ENCODE measurements around the gene COLGALT1.

Gene COLGALT1

GRCh38 chr19:17618281-17618903 is 62.9 kb downstream of the COLGALT1 start:
- no peak for TF ChIP-seq CTCF (conservative IDR thresholded peaks at IDR 0.05)
- H3K27ac ChIP-seq, result no peak overlapping the region

GRCh38 chr19:17618936-17619335 is 63.5 kb downstream of the COLGALT1 start:
- H3K27ac ChIP-seq, result no peak overlapping the region
- no peak for TF ChIP-seq CTCF (conservative IDR thresholded peaks at IDR 0.05)

GRCh38 chr19:17620696-17621095 is 65.2 kb downstream of the COLGALT1 start:
- H3K27ac ChIP-seq, result no peak overlapping the region
- no peak for TF ChIP-seq CTCF (conservative IDR thresholded peaks at IDR 0.05)

GRCh38 chr19:17623224-17623935 is 67.9 kb downstream of the COLGALT1 start:
- no peak overlapping the region for H3K27ac ChIP-seq
- no peak for TF ChIP-seq CTCF (conservative IDR thresholded peaks at IDR 0.05)

- H3K27ac ChIP-seq, result no peak overlapping the region
- no peak for TF ChIP-seq CTCF (conservative IDR thresholded peaks at IDR 0.05)
These were observed 69.0 kb downstream of the COLGALT1 start for GRCh38 chr19:17624314-17624991.

- TF ChIP-seq CTCF (conservative IDR thresholded peaks at IDR 0.05), result no peak
- no peak overlapping the region for H3K27ac ChIP-seq
These were observed 69.6 kb downstream of the COLGALT1 start for GRCh38 chr19:17625043-17625442.

GRCh38 chr19:17625980-17626379 is 70.5 kb downstream of the COLGALT1 start:
- TF ChIP-seq CTCF (conservative IDR thresholded peaks at IDR 0.05), result no peak
- H3K27ac ChIP-seq, result no peak overlapping the region

All from VCaP (cell line).